Measurements from ENCODE around the gene RAB43. TPM values are rescaled to one million over a fixed set of nuclear protein-coding genes. Genes with fewer than 3 reads are reported as not detected.
"Not testable (repeated sequence)": the region's sequence is repeated elsewhere in the genome, so short reads cannot be mapped to it uniquely, and the experiment has no call there.

Gene RAB43
- polyA plus RNA-seq, 5 donors = 5.1 to 12.8 (median 9.3) TPM

- no peak for DNase-seq
These were observed 1.9 kb upstream of the RAB43 start for GRCh38 chr3:129123314-129124060.

DNA sequence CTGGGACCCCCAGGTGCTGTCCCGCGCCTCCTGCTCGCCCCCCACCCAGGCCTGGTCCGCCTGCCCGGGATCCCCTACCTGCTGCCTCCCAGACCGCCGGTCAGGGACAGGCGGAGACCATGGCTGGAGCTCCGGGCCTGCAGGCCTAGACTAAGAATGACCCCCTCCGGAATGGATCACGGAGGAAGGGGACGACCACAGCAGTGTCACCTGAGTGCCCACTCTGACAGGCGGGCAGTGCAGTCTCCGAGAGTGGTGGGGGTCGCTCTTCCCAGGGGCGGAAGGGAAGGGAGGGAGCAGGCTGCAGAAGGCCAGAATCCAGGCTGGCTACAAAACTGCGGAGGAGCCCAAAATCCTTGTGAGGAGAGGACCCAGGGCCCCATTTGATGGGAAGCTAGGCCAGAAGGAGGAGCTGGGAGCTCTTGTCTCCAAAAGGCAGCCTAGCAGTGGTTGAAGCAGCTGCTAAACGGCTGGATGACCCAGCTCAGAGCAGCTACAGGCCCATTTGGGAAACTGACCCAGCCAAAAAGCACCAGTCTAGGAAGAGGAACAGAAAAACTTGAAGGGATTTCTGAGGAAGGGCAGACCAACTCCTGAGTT is 908 bp upstream of the RAB43 start:
- peak; percentile 33 to 39 for DNase-seq

DNA sequence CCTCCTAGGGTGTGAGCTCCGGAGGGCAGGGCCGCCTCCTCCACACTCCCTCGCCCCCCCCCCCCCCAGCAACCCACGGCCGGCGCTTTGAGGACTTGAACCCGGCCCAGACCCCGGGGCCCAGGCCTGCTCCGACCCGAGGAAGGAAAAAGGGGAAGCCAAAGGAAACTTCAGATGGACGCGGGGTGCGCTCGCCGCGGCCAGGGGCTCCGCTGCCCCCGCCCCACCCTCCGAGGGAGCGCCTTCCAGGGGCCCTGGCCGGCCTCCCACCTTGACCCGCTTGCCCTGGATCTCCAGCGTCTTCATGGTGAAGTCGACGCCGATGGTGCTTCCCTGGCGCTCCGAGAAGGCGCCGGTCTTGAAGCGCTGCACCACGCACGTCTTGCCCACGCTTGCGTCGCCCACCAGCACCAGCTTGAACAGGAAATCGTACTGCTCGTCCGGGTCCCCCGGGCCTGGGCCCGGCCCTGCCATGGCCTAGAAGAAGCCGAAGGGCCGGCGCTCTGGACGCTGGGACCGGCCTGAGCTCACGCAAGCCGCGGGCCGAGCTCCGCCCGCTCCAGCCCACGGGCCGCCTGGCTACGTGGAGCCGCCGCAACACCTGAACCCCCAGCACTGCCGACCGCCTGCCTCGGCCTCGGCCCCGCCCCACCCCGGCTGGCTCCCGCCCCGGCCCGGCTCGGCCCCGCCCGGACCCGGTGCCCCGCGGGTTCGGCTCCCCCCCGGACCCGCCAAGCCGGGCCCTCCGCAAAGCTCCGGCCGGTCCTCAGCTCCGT is 400 bp downstream of the RAB43 start:
- DNase-seq = peak; percentile 30 to 34

DNA sequence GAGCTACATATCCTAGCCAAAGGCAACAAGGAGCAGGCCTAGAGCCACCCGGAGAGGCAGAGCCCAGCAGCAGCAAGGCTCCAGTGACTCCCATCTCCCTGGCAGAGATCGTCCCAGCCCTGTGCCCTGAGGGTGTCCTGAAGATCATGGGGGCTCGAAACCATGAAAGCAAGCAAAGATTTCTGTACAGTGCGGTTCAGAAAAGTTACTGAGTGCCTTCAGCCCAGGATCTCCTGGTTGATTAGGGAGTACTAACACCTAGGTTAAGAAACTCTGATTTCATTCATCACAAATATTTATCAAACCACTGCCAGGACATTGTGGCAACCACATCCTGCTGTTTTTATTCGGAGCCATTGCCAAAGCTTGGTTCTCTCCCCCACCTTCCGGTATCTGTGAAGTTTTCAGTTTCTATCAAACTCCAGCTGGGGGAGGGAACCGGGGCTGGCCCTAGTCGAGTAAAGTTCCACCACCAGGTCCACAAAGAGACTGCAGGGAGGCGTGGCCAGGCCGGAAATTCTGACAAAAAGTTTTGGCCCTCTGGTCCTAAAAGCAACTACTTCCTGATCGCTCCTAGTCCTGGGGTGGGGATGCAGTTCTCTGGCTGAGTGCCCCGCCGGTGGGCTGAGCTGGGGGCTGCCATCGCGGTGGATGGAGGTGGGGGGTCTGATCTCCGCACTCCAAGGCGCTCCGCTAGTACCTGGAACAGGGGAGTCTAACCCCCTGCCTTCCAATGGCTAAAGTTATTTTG is 1.2 kb downstream of the RAB43 start:
- peak; percentile 80 to 86 for DNase-seq

DNA sequence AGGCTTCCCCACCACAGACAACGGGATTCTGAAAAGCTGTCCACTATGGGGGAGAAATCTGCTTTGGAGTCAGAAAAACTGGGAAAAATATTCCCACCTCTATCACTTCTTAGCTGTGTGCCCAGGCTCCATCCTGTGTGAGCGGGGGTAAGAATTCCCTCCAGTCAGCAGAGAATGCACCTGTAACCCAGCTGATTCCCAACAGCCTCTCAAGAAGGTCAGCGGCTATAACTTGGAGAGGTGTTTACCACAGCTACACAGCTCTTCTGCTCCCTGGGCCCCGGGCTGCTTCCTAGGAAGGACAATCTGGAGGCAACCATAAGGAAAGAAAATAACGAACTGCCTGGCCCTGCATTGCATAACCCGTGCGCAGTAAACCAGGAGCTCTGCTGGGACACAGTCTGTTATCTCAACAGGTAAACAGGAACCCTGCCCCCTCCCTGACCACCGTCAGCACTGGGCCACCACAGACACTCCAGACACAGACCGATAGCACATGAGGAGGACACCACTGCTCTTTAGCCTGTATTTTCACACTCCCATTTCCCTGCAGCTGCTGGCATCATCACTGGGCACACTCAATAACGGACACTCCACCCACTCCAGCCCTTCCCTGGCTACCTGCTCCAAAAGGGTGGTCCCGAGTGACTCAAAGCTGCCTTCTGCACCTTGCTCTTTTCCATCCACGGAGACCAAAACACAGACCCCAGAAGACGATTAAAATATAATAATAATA is 2.1 kb downstream of the RAB43 start:
- DNase-seq = no peak

GRCh38 chr3:129118745-129119144 is 2.9 kb downstream of the RAB43 start:
- no peak for DNase-seq

DNA sequence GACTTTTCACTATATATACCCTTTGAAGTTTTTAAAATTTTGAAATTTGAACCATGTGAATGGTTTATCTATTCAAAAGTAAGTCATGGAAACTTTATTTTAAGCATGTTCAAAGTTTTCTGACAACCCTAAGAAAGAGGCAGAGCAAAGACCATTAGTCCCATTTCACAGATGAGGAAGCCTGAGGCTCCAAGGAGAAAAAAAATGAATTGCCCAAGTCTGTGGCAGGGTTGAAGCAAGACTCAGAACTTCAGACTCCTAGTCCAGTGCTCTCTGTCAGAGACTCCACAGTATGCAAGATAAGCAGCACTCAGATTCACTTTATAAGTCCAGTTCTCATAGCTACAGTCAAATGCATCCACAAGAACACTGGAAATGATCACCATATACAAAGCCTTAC is 4.5 kb downstream of the RAB43 start:
- DNase-seq = no peak

DNA sequence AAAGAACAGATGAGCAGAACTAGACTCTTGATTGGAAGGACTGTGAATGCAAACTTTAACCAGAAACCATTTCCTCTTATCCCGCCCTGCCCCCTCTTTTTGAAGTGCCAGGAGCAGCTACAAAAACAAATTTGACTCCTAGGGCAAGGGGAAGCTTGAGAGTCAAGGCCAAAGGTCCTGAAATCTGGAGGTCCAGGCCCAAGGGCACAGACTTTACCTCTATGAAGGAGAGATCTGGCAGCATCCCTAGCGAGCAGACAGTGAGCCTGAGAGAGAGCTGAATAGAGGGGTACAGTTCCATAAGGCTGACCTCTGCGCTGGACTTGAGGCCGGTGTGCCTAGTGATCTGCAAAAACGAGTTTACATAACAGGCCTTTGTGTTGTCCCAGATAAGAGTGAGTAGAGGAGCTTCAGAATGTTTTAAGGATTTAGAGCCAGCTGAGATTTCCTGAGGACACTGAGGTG is 5.1 kb downstream of the RAB43 start:
- no peak for DNase-seq

DNA sequence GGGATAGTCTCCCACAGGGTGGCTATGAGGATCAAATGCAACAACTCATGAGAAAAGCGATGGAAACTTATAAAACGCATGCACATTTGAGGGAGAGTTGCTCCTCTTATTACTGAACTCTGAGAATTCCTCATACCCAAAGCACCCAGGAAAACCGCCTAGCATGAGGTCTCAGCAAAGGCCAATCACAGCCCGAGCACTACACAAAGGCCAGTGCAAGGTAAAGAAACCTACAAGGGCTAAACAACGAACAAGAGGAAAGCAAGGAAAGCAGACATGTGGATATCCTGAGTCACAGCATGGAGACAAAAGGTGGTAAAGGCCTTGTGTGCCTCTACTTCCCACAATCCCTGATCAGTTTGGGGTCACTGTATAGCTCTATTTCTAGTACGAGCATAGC is 7.1 kb downstream of the RAB43 start:
- DNase-seq = no peak

GRCh38 chr3:129112308-129113052 is 9.1 kb downstream of the RAB43 start:
- DNase-seq = no peak

DNA sequence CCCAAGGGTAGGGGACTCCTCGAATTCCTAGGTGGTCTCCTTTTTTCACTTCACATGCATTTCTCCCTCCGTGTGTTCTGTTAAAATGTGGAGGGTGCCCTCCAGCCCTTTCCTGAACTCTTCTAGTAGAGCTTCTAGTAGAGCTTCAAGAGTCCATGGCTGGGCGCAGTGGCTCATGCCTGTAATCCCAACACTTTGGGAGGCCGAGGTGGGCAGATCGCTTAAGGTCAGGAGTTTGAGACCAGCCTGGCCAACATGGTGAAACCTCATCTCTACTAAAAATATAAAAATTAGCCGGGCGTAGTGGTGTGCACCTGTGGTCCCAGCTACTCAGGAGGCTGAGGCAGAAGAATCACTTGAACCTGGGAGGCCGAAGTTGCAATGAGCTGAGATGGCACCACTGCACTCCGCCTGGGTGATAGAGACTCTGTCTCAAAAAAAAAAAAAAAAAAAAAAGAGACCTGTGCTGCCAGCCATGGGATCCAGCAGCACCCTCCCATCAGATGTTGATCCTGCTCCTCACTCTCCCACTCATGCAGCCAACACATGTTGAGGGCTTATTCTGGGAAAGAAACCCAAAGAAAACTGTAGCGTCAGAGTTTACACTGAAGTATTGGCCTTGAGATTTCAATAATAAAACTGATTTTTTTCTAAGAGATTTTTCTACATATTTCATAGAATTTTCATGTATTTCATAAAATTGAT is 10.4 kb downstream of the RAB43 start:
- not testable (repeated sequence) for DNase-seq

DNA sequence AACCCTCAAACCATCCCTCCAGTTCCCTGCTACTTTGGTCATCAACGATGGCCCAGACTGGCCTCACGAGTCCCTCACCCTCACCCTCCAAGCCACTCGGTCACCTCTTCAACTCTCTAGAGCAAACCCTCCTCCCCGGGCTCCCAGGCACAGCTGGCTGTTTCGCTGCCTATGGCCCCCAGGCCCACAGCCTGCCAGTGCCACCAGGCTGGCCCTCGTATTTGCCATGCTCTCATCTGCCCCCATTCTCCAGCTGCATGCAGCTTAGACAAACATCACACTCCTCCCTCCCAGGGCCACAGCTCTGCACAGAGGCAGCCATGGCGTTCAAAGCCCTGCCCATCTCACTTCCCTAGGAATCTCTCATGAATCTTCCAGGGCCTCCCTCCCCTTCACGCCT is 13.8 kb downstream of the RAB43 start:
- no peak for DNase-seq

DNA sequence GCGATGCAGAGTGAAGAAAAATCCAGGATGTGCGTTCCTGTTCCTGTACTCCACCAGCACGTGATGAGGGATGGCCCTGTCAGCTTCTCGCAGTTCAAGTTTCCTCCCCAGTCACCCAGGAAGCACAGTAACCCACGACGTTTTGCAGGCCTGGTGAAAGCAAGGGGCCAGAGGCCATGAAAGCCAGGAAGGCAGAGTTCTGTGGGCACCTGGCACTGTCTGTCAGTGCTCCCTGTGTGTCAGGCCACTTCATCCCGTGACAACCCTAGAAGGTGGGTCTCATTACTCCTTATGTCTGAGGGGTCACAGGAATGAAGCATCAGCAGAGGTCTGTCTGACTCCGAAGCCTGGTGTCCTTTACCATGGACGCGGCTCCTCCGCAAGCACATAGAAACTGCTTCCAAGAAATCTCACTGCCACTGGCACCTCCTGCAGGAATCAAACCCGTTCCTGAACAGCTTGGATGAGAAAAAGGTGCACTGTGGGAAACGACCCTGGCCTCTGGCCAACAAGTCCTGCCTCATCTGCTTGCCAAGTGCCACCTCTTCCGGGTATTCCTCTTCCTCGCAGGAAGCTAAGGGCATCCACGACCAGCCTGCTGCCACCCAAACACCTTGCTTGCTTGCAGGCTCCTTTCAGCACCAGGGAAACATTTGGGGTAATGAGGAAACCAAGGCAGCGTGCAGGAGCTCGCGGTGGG is 14.6 kb downstream of the RAB43 start:
- DNase-seq = no peak

GRCh38 chr3:129106320-129106719 is 15.3 kb downstream of the RAB43 start:
- DNase-seq = no peak

DNA sequence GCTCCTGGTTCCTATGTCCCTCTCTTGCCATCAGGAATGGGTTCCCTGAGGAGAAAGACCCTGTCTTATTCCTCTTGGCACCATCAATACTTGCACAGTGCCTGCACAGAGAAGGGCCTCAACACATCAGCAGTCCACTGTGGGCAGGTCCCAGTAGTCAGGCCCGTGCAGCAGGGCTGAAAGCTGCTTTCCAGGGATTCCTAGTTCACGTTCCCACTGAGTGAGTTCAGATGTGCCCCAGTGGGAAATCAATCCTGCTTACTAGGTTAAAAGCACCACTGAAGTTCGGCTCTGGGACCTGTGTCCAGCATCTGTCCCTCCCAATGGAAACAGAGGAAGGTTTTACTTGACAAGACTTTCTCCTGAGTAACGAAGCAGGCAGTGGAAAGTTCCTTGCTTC is 15.7 kb downstream of the RAB43 start:
- no peak for DNase-seq

DNA sequence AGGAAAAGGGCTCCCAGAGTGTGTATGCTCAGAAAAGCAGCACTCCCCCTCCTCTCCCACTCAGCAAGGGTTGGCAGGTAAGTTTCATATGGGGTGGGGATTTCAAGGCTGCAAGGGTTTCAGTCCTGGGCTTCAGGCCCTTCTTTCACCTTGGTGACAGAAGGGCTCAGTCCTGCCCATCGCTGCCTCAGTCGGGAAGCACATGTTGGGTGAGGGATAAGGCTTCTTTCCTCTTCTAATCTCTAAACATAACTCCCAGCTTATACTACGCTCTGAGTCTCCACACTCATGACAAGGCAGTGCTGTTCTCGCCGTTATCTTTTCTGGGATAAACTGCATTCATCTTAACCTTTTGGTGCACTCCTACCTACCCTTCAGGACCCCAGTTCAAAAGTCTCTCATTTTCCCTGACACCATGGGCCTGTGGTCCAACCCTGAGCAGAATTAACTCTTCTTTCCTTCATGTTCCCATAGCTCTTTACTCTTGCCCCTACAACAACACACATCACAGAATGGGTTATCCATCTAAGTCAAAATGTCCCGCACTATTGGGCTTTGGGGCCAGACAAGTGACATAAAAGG is 17.0 kb downstream of the RAB43 start:
- DNase-seq = no peak

GRCh38 chr3:129104051-129104450 is 17.6 kb downstream of the RAB43 start:
- DNase-seq = no peak

GRCh38 chr3:129103296-129103695 is 18.3 kb downstream of the RAB43 start:
- DNase-seq = no peak

Measured in right lung (tissue), 5 donors.